ENCODE results near the gene NR2C2. TPM values are rescaled to one million over a fixed set of nuclear protein-coding genes. Genes with fewer than 3 reads are reported as not detected.

Gene NR2C2
- total RNA-seq, 1 experiment from 2014 or later: 50.8 TPM

- TF ChIP-seq SMAD3 (CRISPR knock-in tag; IDR thresholded peaks at IDR 0.05; ENCODE audit: borderline replicate concordance) (no peak), SP1 (CRISPR knock-in tag; conservative IDR thresholded peaks at IDR 0.05) (peak; percentile 92), CDX4 (CRISPR knock-in tag; IDR thresholded peaks at IDR 0.05; ENCODE audit: borderline replicate concordance) (no peak), RELA (CRISPR knock-in tag; IDR thresholded peaks at IDR 0.05; ENCODE audit: borderline replicate concordance) (no peak), JAZF1 (CRISPR knock-in tag; IDR thresholded peaks at IDR 0.05) (no peak), ETV6 (CRISPR knock-in tag; IDR thresholded peaks at IDR 0.05) (peak; percentile 22; the same call in 1 of the 2 replicates), EMX1 (CRISPR knock-in tag; IDR thresholded peaks at IDR 0.05) (no peak), NFATC4 (CRISPR knock-in tag; IDR thresholded peaks at IDR 0.05) (no peak), NR3C1 (CRISPR knock-in tag; conservative IDR thresholded peaks at IDR 0.05; ENCODE audit: low read depth) (no peak), RORB (CRISPR knock-in tag; IDR thresholded peaks at IDR 0.05) (no peak), ZNF671 (CRISPR knock-in tag; IDR thresholded peaks at IDR 0.05) (no peak), ELF4 (CRISPR knock-in tag; IDR thresholded peaks at IDR 0.05; ENCODE audit: low read depth) (0 out of 2 replicates have a peak, but pooled peaks have one; percentile 36), TEAD4 (CRISPR knock-in tag; IDR thresholded peaks at IDR 0.05) (no peak), TCF7 (CRISPR knock-in tag; IDR thresholded peaks at IDR 0.05; ENCODE audit: low read depth) (no peak), MYBL2 (CRISPR knock-in tag; IDR thresholded peaks at IDR 0.05) (no peak), CBFB (CRISPR knock-in tag; IDR thresholded peaks at IDR 0.05; ENCODE audit: low read depth) (no peak), IRF1 (CRISPR knock-in tag; IDR thresholded peaks at IDR 0.05) (0 out of 2 replicates have a peak, but pooled peaks have one; percentile 33), E2F5 (CRISPR knock-in tag; IDR thresholded peaks at IDR 0.05) (no peak), HMGA2 (CRISPR knock-in tag; IDR thresholded peaks at IDR 0.05) (no peak), FOXJ3 (CRISPR knock-in tag; IDR thresholded peaks at IDR 0.05; ENCODE audit: borderline replicate concordance) (no peak), GRHL2 (CRISPR knock-in tag; IDR thresholded peaks at IDR 0.05; ENCODE audit: insufficient replicate concordance, severe bottlenecking) (no peak), ATF2 (CRISPR knock-in tag; IDR thresholded peaks at IDR 0.05; ENCODE audit: borderline replicate concordance, low read depth) (no peak), E2F1 (CRISPR knock-in tag; IDR thresholded peaks at IDR 0.05) (no peak), TEAD1 (CRISPR knock-in tag; IDR thresholded peaks at IDR 0.05) (no peak), CREM (CRISPR knock-in tag; IDR thresholded peaks at IDR 0.05) (peak; percentile 52; the same call in 1 of the 2 replicates), ZNF396 (CRISPR knock-in tag; IDR thresholded peaks at IDR 0.05; ENCODE audit: borderline replicate concordance) (no peak)
- TF ChIP-seq, protein P1, sequence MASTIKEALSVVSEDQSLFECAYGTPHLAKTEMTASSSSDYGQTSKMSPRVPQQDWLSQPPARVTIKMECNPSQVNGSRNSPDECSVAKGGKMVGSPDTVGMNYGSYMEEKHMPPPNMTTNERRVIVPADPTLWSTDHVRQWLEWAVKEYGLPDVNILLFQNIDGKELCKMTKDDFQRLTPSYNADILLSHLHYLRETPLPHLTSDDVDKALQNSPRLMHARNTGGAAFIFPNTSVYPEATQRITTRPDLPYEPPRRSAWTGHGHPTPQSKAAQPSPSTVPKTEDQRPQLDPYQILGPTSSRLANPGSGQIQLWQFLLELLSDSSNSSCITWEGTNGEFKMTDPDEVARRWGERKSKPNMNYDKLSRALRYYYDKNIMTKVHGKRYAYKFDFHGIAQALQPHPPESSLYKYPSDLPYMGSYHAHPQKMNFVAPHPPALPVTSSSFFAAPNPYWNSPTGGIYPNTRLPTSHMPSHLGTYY (CRISPR knock-in tag; IDR thresholded peaks at IDR 0.05): no peak
- TF ChIP-seq, protein P2, sequence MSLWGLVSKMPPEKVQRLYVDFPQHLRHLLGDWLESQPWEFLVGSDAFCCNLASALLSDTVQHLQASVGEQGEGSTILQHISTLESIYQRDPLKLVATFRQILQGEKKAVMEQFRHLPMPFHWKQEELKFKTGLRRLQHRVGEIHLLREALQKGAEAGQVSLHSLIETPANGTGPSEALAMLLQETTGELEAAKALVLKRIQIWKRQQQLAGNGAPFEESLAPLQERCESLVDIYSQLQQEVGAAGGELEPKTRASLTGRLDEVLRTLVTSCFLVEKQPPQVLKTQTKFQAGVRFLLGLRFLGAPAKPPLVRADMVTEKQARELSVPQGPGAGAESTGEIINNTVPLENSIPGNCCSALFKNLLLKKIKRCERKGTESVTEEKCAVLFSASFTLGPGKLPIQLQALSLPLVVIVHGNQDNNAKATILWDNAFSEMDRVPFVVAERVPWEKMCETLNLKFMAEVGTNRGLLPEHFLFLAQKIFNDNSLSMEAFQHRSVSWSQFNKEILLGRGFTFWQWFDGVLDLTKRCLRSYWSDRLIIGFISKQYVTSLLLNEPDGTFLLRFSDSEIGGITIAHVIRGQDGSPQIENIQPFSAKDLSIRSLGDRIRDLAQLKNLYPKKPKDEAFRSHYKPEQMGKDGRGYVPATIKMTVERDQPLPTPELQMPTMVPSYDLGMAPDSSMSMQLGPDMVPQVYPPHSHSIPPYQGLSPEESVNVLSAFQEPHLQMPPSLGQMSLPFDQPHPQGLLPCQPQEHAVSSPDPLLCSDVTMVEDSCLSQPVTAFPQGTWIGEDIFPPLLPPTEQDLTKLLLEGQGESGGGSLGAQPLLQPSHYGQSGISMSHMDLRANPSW (CRISPR knock-in tag; conservative IDR thresholded peaks at IDR 0.05; ENCODE audit: low read depth): no peak
- TF ChIP-seq, protein P3, sequence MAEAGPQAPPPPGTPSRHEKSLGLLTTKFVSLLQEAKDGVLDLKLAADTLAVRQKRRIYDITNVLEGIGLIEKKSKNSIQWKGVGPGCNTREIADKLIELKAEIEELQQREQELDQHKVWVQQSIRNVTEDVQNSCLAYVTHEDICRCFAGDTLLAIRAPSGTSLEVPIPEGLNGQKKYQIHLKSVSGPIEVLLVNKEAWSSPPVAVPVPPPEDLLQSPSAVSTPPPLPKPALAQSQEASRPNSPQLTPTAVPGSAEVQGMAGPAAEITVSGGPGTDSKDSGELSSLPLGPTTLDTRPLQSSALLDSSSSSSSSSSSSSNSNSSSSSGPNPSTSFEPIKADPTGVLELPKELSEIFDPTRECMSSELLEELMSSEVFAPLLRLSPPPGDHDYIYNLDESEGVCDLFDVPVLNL (CRISPR knock-in tag; IDR thresholded peaks at IDR 0.05; ENCODE audit: borderline replicate concordance, low read depth): no peak
- TF ChIP-seq, protein P4, sequence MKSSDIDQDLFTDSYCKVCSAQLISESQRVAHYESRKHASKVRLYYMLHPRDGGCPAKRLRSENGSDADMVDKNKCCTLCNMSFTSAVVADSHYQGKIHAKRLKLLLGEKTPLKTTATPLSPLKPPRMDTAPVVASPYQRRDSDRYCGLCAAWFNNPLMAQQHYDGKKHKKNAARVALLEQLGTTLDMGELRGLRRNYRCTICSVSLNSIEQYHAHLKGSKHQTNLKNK (CRISPR knock-in tag; IDR thresholded peaks at IDR 0.05): no peak
Measured at GRCh38 chr3:14947886-14948608, 664 bp downstream of the NR2C2 start (continued).
